Stimulated activated CD8-positive, alpha-beta memory T cell treated with anti-CD3 and anti-CD28 coated beads, Interleukin-7, amount 100 ng/mL, for 24 hours (primary cell): ENCODE results near the gene HLA-DQA2.
"Not testable (repeated sequence)": the region's sequence is repeated elsewhere in the genome, so short reads cannot be mapped to it uniquely, and the experiment has no call there.

Source experiments
- DNase-seq: peaks from one replicate; pipeline ENCODE4 v3.0.0-alpha.2; 2020; ENCODE audit warnings: low read depth

HLA-DQA2 gene

DNA sequence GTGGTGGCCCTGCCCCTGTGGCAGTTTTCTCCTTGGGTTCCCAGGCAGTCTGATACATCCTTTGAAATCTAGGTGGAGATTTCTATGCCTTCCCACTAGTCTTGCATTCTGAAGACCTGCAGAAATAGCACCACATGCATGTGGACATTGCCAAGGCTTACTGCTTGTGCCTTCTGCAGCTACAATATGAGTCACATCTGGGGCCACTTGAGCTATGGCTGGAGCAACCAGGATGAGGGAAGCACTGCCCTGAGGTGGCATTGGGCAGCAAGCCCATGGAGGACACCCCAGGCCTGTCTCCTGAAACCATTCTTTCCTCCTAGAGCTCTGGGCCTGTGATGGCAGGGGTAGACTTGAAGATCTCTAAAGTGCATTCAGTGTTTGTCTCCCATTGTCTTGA, 37.8 kb downstream of the HLA-DQA2 start:
- DNase-seq: no peak

DNA sequence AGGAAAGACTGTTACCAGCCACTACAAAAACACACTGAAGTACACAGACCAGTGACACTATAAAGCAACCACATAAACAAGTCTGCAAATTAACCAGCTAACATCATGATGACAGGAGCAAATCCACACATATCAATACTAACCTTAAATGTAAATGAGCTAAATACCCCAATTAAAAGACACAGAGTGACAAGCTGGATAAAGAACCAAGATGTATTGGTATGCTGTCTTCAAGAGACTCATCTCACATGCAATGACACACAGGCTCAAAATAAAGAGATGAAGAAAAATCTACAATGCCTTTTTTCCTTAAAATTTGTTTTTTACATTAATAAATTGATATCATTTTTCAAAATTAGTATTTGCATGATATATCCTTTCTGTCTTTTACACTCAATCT, 41.7 kb downstream of the HLA-DQA2 start:
- DNase-seq: not testable (repeated sequence)

- no peak for DNase-seq
Observed at GRCh38 chr6:32785781-32786533, 44.8 kb downstream of the HLA-DQA2 start.

DNA sequence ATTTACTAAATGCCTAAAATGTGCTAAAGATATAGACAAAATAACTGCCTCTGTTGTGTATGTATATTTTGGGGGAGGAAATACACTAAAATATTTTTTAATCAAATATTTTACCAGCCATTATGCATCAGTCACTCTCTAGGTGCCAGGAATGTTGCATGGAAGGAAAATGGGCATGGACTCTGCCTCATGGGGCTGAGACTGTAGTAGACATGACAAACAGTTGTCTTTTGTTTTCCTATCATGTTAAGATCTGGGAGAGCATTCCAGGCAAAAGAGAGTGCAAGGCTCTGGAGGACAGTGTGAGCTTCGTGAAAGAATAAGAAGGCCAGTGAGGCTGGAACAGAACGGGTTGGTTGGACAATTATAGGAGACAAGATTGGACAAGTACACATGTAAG, 49.1 kb downstream of the HLA-DQA2 start:
- DNase-seq: no peak

GRCh38 chr6:32792901-32793435, 51.8 kb downstream of the HLA-DQA2 start:
- DNase-seq: no peak

- no peak for DNase-seq
Observed at GRCh38 chr6:32794510-32794909, 53.3 kb downstream of the HLA-DQA2 start.
